Measurements from ENCODE around the gene NCMAP.

The NCMAP gene

DNA sequence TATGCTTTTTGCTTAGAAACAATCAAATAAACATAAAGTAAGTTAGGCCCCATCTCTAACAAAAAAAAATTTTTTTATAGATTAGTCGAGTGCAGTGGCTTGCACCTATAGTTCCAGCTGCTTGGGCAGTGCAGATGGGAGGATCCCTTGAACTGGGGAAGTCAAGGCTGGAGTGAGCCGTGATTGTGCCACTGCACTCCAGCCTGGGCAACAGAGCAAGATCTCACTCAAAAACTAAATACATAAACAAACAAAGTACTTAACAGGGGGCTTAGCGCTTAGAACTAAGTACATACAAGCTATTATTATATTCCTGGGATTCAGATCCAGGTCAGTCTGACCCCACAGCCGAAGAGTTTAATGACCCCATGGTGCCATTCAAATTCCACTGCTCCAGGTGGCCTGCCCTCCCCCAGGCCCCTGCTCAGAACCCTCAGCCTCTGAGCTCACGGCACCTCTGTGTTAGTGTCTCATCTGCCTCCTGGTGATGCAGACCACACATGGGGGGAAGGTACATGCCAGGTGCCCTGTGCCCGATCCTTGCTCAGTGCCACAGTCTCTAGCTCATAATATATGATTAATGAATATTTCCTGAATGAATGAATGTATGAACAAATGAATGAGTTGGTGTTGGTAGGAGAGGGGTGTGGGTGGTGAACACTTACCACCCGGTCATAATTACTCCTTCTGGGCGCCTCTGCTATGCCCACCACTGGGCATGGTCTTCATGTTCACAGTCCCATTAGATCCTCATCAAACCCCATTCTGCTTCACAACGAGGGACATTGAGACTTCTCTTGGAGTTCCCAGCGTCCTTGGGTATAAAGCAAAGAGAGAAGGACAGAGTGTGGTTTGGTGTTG, 14.6 kb downstream of the NCMAP start:
- no peak for DNase-seq (ENCODE audit: low read depth in 3 of 3, low spot score in 1 of 3)

DNA sequence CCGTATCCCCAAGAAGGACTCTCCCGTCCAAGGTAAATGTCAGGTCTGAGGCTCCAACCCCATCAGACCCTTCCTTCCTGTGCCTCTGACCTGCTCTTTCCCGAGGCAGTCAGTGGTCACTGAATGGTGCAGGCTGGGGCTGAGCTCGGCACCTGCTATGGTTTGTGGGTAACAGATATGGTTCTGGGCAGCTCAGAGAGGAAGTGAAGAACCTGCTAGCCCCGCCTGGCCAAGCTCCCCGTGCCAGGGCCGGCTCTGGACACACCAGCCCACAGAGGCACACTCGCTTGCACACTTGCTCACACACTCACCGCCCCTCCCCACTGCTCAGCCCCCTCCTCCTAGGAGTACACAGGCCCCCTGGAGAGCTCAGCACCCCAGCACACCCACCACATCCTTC, 16.4 kb downstream of the NCMAP start:
- DNase-seq (ENCODE audit: low read depth in 3 of 3, low spot score in 1 of 3): no peak

DNA sequence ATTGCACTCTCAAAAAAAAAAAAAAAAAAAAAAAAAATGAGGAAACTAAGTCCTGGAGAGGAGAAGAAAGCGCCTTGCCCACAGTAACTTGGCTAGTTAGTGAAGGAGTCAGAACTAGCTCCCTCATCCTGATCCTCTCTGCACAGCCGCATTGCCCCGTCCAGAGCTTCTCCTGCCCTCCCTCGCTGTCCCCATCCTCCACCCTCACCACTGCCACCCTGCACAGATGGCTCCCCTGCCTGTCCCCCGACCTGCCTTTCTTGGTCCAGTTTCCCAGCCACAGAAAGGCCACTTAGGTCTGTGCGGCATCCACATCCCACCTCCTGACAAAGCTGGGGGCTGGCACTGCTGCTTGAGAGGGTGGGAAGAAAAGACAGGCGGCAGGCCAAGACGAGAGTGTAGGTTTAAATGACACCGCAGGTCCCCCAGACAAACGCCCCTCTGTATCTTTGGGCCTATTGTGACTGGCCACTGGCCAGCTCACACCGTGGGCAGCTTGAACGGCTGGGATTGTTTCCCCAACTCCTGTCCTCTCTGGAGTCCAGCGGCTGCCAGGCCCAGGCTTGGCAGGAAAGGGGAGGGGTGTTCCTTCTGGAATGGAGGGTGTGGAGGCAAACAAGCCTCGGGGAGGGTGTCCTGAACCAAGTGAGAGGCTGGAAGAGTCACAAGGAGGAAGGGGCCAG, 20.2 kb downstream of the NCMAP start:
- DNase-seq (ENCODE audit: low read depth in 3 of 3, low spot score in 1 of 3): no peak

DNA sequence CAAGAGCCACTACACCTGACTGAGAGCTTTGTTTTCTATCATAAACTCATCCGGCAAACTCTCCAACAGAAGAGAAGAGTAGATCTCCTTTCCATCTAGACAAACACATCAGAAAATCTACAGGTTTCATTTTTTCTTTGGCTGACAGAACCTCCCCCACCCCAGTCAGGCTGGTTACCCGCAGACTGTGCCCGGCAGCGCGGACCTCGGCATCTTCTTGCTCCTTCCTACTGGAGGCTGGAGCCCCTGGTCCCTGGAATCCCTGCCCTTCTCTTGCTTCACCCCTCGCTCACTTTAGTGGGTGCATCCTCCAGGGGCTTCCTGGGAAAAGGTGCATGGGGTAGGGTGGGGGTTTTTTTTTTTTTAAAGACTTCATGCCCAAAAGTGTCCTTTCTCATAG, 23.0 kb downstream of the NCMAP start:
- no peak for DNase-seq (ENCODE audit: low read depth in 3 of 3, low spot score in 1 of 3)

DNA sequence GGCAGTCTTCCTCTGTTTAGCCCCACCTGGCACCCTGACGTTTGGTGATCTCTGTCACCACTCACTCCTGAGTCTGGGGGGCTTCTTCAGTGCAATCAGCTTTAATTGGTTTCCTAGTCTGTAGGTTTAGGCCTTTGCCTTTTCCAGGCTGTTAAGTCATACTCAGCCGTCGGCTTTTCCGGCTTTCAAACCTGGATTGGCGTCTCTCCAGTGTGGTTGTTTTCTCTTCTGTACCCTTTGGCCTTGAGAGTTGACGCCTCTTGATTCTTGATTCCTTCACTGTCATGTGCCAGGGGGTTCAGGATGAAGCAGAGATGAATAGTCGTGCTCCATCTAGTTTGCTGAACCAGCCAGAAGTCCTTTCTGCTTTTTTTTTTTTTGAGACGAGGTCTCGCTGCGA, 24.9 kb downstream of the NCMAP start:
- DNase-seq (ENCODE audit: low read depth in 3 of 3, low spot score in 1 of 3): no peak

DNA sequence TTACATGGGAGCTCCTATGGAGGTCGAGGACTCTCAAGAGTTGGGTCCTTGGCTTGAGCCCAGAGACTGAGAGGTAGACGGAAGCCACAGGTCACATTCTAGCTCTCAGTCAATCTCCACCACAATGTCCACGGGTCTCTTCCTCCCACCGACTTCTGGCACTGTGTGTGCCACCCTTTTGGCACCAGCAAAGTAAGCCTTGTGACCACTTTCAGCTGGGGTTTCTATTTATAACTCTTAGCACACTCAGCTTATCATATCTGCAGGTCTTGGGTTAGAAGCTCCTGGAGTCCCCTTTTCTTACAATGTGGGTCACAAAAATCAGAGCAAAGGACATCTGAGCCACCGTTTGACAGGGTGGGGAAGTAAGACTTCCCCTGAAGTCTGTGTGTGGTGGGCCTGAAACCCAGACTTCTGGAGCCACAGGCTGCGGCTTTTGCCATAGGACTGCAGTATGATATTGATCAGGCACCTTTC, 28.3 kb downstream of the NCMAP start:
- no peak for DNase-seq (ENCODE audit: low read depth in 3 of 3, low spot score in 1 of 3)

DNA sequence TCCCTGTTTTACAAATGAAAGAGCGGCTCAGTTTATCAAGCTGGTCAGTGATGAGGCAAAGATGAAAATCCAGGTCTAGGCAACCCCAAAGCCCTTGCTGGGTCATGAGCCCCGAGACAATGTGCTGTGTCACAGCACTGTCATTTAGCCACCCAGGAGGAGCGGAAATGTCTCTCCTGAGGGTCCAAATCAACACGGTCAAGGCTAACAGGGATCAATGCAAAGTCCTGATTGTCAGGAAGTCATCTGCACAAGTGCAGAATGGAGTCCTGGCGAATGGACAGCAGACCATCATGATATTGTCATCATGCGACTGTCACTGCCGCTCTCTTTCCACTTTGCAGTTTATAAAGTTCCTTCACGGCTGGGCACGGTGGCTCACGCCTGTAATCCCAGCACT, 30.2 kb downstream of the NCMAP start:
- no peak for DNase-seq (ENCODE audit: low read depth in 3 of 3, low spot score in 1 of 3)

DNA sequence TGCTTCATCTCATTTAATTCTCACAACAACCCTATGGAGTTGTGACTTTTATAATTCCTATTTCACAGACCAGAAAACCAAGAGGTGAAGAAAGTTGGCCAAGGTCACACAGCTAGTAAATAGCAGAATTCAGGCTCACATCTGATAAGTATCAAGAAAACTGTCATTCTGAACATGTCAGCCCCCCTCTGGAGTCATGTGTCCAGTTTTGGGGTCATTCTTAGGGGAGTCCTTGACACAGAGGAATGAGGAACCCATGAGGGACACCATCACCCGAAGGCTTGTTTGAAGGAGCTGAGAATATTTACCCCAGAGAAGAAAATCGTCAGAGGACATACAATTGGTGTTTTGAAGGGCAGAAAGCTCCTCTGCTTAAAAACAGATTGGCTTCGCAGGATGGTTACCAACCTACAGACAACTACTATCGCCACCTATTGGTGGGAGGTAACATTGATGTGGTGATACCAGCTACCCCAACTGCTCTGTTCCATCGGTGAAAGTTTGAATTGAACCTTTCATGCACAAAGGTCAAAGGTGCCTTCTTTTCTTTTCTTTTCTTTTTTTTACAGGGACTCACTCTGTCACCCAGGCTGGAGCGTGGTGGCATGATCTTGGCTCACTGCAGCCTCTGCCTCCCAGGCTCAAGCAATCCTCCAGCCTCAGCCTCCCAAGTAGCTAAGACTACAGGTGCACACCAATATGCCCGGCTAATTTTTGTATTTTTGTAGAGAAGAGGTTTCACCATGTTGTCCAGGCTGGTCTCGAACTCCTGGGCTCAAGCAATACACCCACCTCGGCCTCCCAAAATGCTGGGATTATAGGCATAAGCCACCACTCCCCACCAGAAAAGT, 31.3 kb downstream of the NCMAP start:
- DNase-seq (ENCODE audit: low read depth in 3 of 3, low spot score in 1 of 3): peak in 2 of 3 donors; percentile 19 to 27

DNA sequence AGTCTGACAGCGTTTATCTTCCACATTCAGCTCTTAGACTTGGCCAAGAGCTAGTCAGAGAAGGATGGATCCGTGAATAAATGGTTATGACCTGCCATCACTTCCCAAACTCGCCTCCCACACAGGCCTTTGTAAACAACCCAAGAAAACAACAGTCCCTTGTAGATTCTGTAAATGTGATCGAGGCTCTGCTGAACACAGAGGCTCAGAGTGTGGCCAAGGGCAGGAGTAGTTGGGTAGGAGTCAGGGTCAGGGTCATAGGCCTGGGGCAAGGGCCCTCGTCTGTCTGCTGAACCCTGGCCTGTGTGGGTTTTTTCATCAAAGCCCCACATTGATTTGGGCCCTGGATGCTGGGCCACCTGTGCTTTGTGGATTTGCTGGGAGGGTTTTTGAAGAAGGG, 32.7 kb downstream of the NCMAP start:
- DNase-seq (ENCODE audit: low read depth in 3 of 3, low spot score in 1 of 3): no peak

DNA sequence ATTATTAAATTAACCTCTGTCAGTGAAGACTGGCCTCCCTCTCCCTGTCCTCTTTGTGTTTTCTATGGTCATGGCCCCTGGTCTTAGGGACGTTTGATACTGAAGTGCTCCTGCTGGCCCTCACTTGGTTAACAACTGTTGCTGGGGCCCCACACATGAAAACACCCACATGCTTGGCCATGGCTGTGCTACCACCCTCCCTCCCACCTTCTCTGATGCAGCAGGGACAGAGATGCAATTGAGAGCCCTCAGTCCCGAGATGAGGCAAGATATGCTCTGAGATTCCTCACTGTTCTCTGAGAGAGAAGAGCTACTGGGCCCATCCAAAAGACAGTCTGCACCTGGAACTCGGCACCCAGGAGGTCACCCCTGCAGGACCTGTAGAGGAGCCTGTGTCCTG, 33.3 kb downstream of the NCMAP start:
- DNase-seq (ENCODE audit: low read depth in 3 of 3, low spot score in 1 of 3): no peak

DNA sequence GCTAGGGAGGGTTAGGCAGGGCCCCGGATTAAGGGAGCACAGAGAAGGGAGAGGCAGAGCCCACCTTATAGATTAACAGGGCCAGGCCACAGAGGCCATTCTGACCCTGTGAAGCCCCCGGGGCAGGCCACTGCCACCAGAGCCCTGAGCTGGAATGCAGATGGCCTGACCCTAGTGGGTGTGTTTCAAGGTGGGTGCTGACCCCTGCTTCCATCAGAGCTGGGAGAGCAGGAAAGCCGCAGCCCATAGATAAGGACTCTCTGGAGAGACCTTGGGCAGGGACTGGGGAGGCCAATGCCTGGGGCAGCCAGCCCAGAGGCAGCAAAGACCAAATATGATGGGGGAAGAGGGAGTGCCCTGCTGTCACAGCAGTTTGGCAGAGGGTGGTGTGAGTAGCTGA, 35.9 kb downstream of the NCMAP start:
- no peak for DNase-seq (ENCODE audit: low read depth in 3 of 3, low spot score in 1 of 3)

DNA sequence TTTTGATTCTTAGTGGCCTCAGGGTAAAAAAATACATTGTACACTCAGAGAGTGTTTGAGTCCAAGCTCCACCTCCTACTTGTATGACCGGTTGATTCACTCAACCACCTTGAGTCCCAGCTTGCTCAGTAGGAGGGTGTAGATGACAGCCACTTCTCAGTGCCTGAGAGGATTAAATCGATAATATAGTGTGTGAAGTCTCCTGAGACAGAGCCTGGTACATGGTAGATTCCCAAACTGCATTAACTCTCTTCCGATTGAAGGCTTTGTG, 38.4 kb downstream of the NCMAP start:
- no peak for DNase-seq (ENCODE audit: low read depth in 3 of 3, low spot score in 1 of 3)

DNA sequence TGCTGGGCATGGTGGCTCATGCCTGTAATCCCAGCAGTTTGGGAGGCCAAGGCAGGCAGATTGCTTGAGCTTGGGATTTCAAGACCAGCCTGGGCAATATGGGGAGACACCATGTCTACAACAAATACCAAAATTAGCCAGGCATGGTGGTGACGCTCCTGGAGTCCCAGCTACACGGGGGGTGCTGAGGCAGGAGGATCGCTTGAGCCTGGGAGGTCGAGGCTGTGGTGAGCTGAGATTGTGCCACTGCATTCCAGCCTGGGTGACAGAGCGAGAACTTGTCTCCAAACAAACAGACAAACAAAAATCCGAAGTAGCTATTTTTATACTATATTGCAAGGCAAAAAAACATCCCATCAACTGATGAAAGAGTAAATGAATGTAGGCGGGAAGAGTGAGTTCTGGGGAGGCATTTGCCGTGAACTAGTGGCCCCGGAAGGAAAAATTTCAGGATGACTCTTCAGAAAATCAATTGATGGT, 40.6 kb downstream of the NCMAP start:
- DNase-seq (ENCODE audit: low read depth in 3 of 3, low spot score in 1 of 3): no peak

DNA sequence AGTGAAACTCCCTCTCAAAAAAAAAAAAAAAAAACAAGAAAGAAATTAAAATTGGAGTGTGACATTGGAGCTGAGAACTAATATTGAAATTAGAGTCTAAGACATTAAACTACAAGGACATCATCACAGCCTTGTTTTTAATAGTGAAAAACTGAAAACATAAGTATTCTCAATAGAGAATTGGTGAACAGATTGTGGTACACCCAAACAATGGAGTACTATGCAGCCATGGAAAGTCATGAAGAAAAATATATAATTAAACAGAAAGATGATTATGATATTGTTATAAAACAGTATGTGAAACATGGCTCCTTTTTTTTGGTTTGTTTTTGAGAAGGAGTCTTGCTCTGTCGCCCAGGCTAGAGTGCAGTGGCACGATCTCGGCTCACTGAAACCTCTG, 43.4 kb downstream of the NCMAP start:
- no peak for DNase-seq (ENCODE audit: low read depth in 3 of 3, low spot score in 1 of 3)

DNA sequence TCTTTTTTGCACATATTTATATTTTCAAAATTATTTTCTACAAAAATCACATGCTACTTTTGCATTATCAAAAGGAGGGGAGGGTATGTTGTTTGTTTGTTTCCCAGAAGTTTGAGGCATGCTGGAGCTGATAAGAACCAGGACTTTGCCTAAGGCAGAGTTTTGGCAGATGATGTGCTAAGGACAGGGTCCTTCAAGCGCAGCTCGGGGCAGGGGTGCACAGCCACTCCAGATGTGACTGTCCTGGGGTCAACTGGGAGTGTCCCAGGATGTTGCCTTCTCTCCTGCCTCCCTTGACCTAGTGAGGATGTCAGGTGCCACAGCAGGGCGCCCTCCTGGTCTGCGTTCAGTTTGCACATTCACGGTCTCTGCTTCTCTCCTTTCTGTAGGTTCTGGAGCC, 44.7 kb downstream of the NCMAP start:
- DNase-seq (ENCODE audit: low read depth in 3 of 3, low spot score in 1 of 3): no peak

DNA sequence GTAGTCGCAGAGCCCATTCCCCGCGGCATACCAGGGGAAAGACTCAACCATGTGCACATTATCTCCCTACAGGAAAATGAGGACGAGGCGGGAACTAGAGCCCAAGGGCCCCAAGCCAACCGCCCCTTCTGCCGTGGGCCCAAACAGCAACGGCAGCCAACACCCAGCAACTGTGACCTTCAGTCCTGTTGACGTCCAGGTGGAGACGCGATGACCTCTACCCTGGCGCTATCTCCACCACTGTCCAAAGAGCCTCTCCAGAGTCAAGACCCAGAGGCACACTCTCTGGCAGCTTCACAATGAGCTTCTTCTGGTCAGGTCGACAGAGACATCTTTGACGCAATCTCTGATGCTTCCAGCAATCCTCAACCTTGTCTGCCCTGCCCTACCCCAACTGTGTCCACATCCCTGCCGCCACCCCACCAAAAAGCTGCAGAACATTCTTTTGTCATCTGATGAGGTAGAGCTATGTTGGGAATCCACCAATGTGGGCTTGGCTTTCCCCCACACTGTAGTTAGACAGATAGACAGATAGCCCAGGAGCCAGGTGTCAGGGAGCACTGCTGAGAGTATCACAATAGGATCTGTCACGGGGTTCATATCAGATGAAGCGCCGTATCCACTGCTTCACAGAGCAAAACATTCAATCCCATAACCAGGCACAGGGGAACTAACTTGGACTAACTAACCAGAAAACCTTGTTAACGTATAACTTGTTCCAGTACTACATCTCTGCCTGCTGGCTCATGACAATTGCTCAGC, 49.8 kb downstream of the NCMAP start:
- DNase-seq (ENCODE audit: low read depth in 3 of 3, low spot score in 1 of 3): no peak

DNA sequence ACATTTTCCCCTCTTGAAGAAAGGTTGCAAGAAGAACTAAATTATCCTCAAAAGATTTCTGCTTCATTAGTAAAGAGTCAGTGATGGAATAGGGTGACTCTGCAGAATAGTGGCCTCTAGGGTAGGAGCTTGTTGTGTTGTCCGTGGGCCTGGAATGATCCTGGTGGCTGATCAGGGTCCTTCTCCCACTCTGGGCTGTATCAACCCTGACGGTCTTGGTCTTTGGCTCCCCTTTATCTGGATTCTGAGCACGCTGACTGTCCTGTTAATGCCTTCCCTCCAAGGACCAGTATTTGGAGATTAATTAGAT, 50.4 kb downstream of the NCMAP start:
- DNase-seq (ENCODE audit: low read depth in 3 of 3, low spot score in 1 of 3): no peak

DNA sequence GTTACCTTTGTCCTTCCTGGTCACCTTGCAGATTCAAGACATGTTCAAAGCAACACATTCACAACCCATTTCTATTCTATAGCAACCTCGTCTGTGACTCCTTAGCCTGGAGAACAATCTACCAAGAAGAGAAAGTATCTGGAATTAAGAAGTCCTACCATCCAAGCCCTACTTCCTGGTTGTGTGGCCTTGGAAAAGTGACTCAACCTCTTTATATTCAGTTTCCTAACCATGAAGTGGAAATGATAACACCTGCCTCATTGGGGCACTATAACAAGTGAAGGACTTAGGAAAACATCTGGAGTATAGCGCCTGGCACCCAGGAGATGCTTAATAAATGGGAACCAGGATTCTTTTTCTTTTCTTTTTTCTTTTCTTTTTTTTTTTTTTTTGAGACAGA, 50.7 kb downstream of the NCMAP start:
- DNase-seq (ENCODE audit: low read depth in 3 of 3, low spot score in 1 of 3): no peak

DNA sequence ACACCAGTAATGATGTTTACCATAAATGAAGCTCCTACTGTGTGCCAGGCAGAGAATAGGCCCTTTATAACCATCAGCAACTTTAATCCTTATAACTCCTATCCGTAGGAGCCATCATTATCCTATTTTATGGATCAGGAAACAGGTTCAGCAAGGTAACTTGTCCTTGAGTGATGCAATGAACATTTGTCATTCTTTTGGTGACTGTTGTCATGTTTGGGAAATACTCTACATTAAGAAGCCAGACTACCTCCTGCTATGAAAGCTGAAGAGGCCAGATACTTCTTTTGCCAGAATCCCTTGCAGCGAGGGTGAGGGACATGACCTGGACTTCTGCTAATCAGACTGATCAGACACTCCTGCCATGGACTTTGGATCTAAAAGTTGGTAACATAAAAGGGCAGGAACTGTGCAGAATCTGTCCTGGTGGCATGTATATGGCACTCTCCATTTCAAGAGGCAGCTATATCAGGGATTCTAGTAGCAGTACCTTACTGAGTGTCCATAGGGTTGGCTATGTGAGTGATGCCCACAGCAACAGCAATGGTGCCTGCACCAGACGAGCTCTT, 54.1 kb downstream of the NCMAP start:
- DNase-seq (ENCODE audit: low read depth in 3 of 3, low spot score in 1 of 3): no peak

DNA sequence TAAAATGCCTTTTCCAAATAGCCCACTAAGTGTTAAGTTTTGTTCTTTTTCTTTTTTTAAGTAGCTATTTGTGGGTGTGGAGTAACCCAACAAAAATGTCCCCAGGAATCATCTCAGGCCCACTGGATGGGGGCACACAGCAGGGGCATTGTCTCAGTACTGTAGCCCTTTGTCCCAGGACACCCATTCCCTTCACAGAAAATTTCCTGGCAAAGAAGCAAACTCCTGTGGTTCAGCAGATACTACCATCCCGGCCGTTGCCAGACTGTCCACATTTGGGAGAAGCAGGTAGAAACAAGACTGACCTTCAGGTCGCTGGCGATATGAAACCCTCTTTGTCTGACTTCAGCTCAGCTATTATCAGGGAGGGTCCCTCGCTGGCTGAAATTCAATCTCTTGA, 63.5 kb downstream of the NCMAP start:
- DNase-seq (ENCODE audit: low read depth in 3 of 3, low spot score in 1 of 3): no peak

DNA sequence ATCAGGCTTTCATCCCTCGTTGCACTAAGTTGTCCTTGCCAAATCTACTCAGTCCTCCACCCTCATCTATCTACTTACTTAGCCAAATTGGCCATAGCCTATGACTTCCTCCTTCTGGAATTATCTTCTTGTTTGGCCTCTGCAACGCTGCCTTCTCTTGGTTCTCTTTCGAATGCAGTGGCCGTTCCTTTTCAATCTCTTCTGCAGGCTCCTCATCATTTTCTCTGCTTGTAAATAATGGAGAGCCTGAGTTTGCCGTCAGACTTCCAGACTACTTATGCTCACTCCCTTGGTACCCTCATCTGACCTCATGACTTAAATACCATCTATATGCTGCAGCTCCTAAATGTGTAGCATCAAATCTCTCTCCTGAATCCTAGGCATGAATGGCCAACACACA, 64.8 kb downstream of the NCMAP start:
- no peak for DNase-seq (ENCODE audit: low read depth in 3 of 3, low spot score in 1 of 3)
